ENCODE data around the gene MAS1L. TPM values are rescaled to one million over a fixed set of nuclear protein-coding genes. Genes with fewer than 3 reads are reported as not detected.

Gene MAS1L
- total RNA-seq (2021): not detected in 2 replicates
- long read RNA-seq: 0 reads

GRCh38 chr6:29487660-29488059 lies at the start of gene MAS1L:
TSS of gene MAS1L (minus strand) at chr6:29487956. CDS start at chr6:29487902, 54 bp downstream.
- Histone ChIP-seq H3K79me2 (ENCODE audit: insufficient read depth, low read length) (no peaks in the 10 kb centered on the region), H3K23ac (ENCODE audit: insufficient read length, low read depth, low read length) (no peak within 1 kb of the TSS), H4K20me1 (ENCODE audit: control insufficient read depth, insufficient read depth, insufficient read length) (no peaks in the 10 kb centered on the region), H3K14ac (ENCODE audit: insufficient read depth, low read length) (no peak within 1 kb of the TSS), H3K56ac (ENCODE audit: insufficient read length, low read depth, low read length) (no peak within 1 kb of the TSS), H2AK5ac (ENCODE audit: insufficient read length, low read length) (no peak within 1 kb of the TSS), H2BK5ac (ENCODE audit: insufficient read length, low read length) (no peak within 1 kb of the TSS), H3K27ac (ENCODE audit: insufficient read length, low read depth, low read length) (no peak within 1 kb of the TSS), H2BK15ac (ENCODE audit: low read depth, low read length) (no peak within 1 kb of the TSS), H3K9ac (ENCODE audit: extremely low read depth, insufficient read length, low read length) (no peak within 1 kb of the TSS), H4K5ac (ENCODE audit: insufficient read length, low read depth, low read length) (no peak within 1 kb of the TSS), H2BK20ac (ENCODE audit: low read depth, low read length, poor library complexity, severe bottlenecking) (no peak within 1 kb of the TSS), H4K8ac (replicated peaks; ENCODE audit: insufficient read length, low read depth, low read length) (no peak within 1 kb of the TSS), H3K23me2 (ENCODE audit: insufficient read length, low read depth, low read length, poor library complexity, severe bottlenecking) (no peaks in the 10 kb centered on the region), H3K4me2 (ENCODE audit: insufficient read depth, insufficient read length, low read length) (no peak within 1 kb of the TSS), H2BK12ac (ENCODE audit: insufficient read length, low read depth, low read length) (no peak within 1 kb of the TSS), H3K4ac (ENCODE audit: low read depth, low read length) (no peak within 1 kb of the TSS), H4K91ac (ENCODE audit: insufficient read length, low read depth, low read length) (no peak within 1 kb of the TSS), H3K9me3 (ENCODE audit: control insufficient read depth, low read depth, low read length) (no peaks in the 10 kb centered on the region), H3K18ac (ENCODE audit: insufficient read length, low read depth, low read length) (no peak within 1 kb of the TSS), H3K4me1 (ENCODE audit: insufficient read depth, low read length) (no peaks in the 10 kb centered on the region), H2AFZ (ENCODE audit: low read length) (no peak within 1 kb of the TSS), H3K27me3 (ENCODE audit: insufficient read depth, low read length) (no peaks in the 10 kb centered on the region), H2BK120ac (ENCODE audit: low read depth, low read length, poor library complexity, severe bottlenecking) (no peak within 1 kb of the TSS), H3T11ph (ENCODE audit: low read length) (no peak within 1 kb of the TSS), H3K79me1 (ENCODE audit: insufficient read depth, low read depth, low read length, poor library complexity, severe bottlenecking) (no peaks in the 10 kb centered on the region)
- Mint-ChIP-seq H3K36me3 (ENCODE audit: insufficient read depth in 1 of 3, low read depth in 3 of 3) (no peaks in the 10 kb centered on the region), H3K27ac (no peak within 1 kb of the TSS), H3K4me3 (no peak within 1 kb of the TSS), H3K9me3 (peaks cover 0 to under 1% of the 10 kb centered on the region in 2 experiments; a peak in 2 of 5 replicates), H3K27me3 (ENCODE audit: low read depth) (no peaks in the 10 kb centered on the region; the same call in 1 of the 2 replicates), H3K4me1 (no peaks in the 10 kb centered on the region)
- no peak for DNase-seq
- no peak for TF ChIP-seq CTCF (conservative IDR thresholded peaks at IDR 0.05)
- no CpG with 5 or more reads among the region's 2 CpGs for WGBS (ENCODE audit: extremely low coverage, insufficient read length, low lambda C conversion rate)
